K562 (cell line): ENCODE results near the gene SPTBN2. TPM values are rescaled to one million over a fixed set of nuclear protein-coding genes. Genes with fewer than 3 reads are reported as not detected.
A peak's percentile ranks its signal among the peaks of the same experiment; 100 is the strongest.

ENCODE experiments used
- ATAC-seq: fragments of 200-7000 bp; cut with Tn5 transposase; 3 replicates; pipeline ENCODE4 v1.9.1; 2020; ENCODE audit warnings: moderate library complexity
- BruUV-seq: library from RNA; stranded (reverse); fragments of 400-500 nt; replicated peaks from 2 replicates; lab custom pipeline; 2021; lab: Mats Ljungman, UMichigan
- CTCF ChIA-PET: fragments of 300-600 bp; formaldehyde crosslinking; extraction: SDS; loops from one replicate; lab custom pipeline; 2021; ENCODE audit warnings: low intra/inter-chr PET ratio; lab: Yijun Ruan, JAX
- POLR2A ChIA-PET: fragments of 300-600, 350-650 bp; sonication (Branson Sonifier 250); formaldehyde crosslinking; extraction: SDS; loops from one replicate; lab custom pipeline; 2021; ENCODE audit warnings: antibody characterized with exemption, inconsistent platforms; lab: Yijun Ruan, JAX
- DNase-seq, 4 experiments: peaks; one replicate each; pipeline versions ENCODE4 v3.0.0 to v3.0.0-alpha.2; 2011 to 2018; ENCODE audit warnings: low spot score in 3 of 4, mixed read lengths in 3 of 4; ENCODE audit errors: extremely low read depth in 1 of 4
- FAIRE-seq: peaks from 2 replicates; lab custom pipeline; 2011; peaks lifted over from hg19 to GRCh38; lab: Jason Lieb, UNC
- H2AFZ ChIP-seq: 2 replicates; pipeline ENCODE4 v1.6.0; 2011; ENCODE audit warnings: low read depth, low read length, control low read depth, inconsistent platforms
- H3K27ac ChIP-seq: fragments of 200-600 bp; 3 replicates; pipeline ENCODE4 v1.8.0; 2011; ENCODE audit warnings: low read depth, mild to moderate bottlenecking, control low read depth, inconsistent platforms, low read length, moderate library complexity, mixed read lengths; ENCODE audit errors: extremely low read depth
- H3K27me3 ChIP-seq, 2 experiments: fragments of 300-600 bp in 1 of 2; 2 replicates in 1 of 2; 3 replicates in 1 of 2; pipeline versions ENCODE4 v1.6.0 to v1.8.0; 2011; ENCODE audit warnings: inconsistent platforms in 2 of 2, low read length in 2 of 2, mild to moderate bottlenecking in 1 of 2, mixed read lengths in 1 of 2, moderate library complexity in 1 of 2; ENCODE audit not compliant: control insufficient read depth in 2 of 2, insufficient read depth in 2 of 2
- H3K36me3 ChIP-seq: fragments of 300-600 bp; 3 replicates; pipeline ENCODE4 v1.8.0; 2011; ENCODE audit warnings: mild to moderate bottlenecking, low read length, inconsistent platforms; ENCODE audit not compliant: control insufficient read depth, insufficient read depth
- H3K4me1 ChIP-seq, 2 experiments: fragments of 200-600 bp in 1 of 2; replicated peaks in 1 of 2; 2 replicates in 1 of 2; 3 replicates in 1 of 2; pipeline versions ENCODE4 v1.5.1 to v1.8.0; 2011; ENCODE audit warnings: inconsistent platforms in 2 of 2, low read length in 2 of 2, mild to moderate bottlenecking in 1 of 2, mixed read lengths in 1 of 2, moderate library complexity in 1 of 2; ENCODE audit not compliant: control insufficient read depth in 2 of 2, insufficient read depth in 2 of 2
- H3K4me2 ChIP-seq: 2 replicates; pipeline ENCODE4 v1.6.1; 2011; ENCODE audit warnings: low read length, control low read depth, inconsistent platforms, mixed read lengths; ENCODE audit not compliant: insufficient read depth
- H3K4me3 ChIP-seq: fragments of 200-600 bp; sonication (generic), shearing (Covaris generic); 2 replicates; pipeline ENCODE4 v1.5.1; 2016; ENCODE audit warnings: control low read depth, inconsistent platforms
- H3K79me2 ChIP-seq: fragments of 200-600 bp; 3 replicates; pipeline ENCODE4 v1.8.0; 2011; ENCODE audit warnings: low read length, inconsistent platforms; ENCODE audit not compliant: control insufficient read depth, insufficient read depth
- H3K9ac ChIP-seq, 2 experiments: 2 replicates each; pipeline versions ENCODE4 v1.6.0 to v1.6.1; 2011; ENCODE audit warnings: low read depth in 2 of 2, low read length in 2 of 2, control low read depth in 1 of 2, inconsistent platforms in 1 of 2, mild to moderate bottlenecking in 1 of 2, mixed read lengths in 1 of 2; ENCODE audit not compliant: insufficient read depth in 1 of 2
- H3K9me1 ChIP-seq: one replicate; pipeline ENCODE4 v1.6.0; 2011; ENCODE audit warnings: inconsistent platforms, mild to moderate bottlenecking, low read length, moderate library complexity; ENCODE audit not compliant: control insufficient read depth, insufficient read depth
- H3K9me3 ChIP-seq: replicated peaks from 2 replicates; pipeline ENCODE4 v1.5.1; 2011; ENCODE audit warnings: low read depth, low read length, inconsistent platforms; ENCODE audit not compliant: control insufficient read depth, insufficient read depth
- H4K20me1 ChIP-seq: replicated peaks from 2 replicates; pipeline ENCODE4 v1.6.1; 2011; ENCODE audit warnings: low read length, inconsistent platforms, mixed read lengths; ENCODE audit not compliant: control insufficient read depth, insufficient read depth
- CAMTA2 ChIP-seq: fragments of 250-450 bp; sonication (Bioruptor Pico); conservative IDR thresholded peaks from 2 replicates; pipeline ENCODE4 v1.5.1; 2022
- CBX1 ChIP-seq: sonication (generic); IDR thresholded peaks from 2 replicates; pipeline ENCODE4 v1.6.1; 2016; ENCODE audit warnings: antibody characterized with exemption, low read depth, mild to moderate bottlenecking
- GTF2E2 ChIP-seq: fragments of 200-800 bp; sonication (Bioruptor generic); IDR thresholded peaks from 2 replicates; pipeline ENCODE4 v1.6.1; 2016; ENCODE audit warnings: missing genetic modification characterization, missing compliant biosample characterization
- POLR2B ChIP-seq: fragments of 450-650 bp; IDR thresholded peaks from 2 replicates; pipeline ENCODE4 v1.6.1; 2018; ENCODE audit warnings: low read depth; ENCODE audit not compliant: partially characterized antibody
- TCF7L2 ChIP-seq: fragments of 150-350 bp; IDR thresholded peaks from 2 replicates; pipeline ENCODE4 v1.6.1; 2016; ENCODE audit warnings: low read depth, mild to moderate bottlenecking, low read length, moderate library complexity
- WGBS: fragments of 100-300 bp; shearing (Covaris generic); methylation state at CpG from one replicate; pipeline ENCODE4 v1.1.6; 2016; ENCODE audit warnings: low coverage, mixed read lengths; ENCODE audit not compliant: insufficient coverage; ENCODE audit errors: missing lambda C conversion rate; 5-methylcytosine and 5-hydroxymethylcytosine counted together
- in situ Hi-C: fragments of 300-500 bp; cut with MboI; formaldehyde crosslinking; loops from 4 replicates; pipeline ENCODE4 v1.15.0; 2018; ENCODE audit warnings: inconsistent platforms, mixed read lengths
- intact Hi-C: fragments of 100-400 bp; cut with micrococcal nuclease; formaldehyde crosslinking; loops from 2 replicates; pipeline ENCODE4 v1.14.2; 2022
- polyA plus RNA-seq, 8 experiments: library from polyadenylated mRNA; depleted of rRNA in 4 of 8; stranded (reverse) in 5 of 8; unstranded in 3 of 8; fragments of >200 nt; fragmentation: Nextera tagmentation in 2 of 8; fragmentation: Illumina TruSeq in 1 of 8; extraction: Ambion mirVana in 2 of 8; extraction: Trizol in 1 of 8; gene quantifications; 2 replicates each; pipeline versions ENCODE4 v1.2.1 to v1.2.3, GENCODE V29; 2011 to 2014; ENCODE audit warnings: inconsistent platforms in 1 of 8, missing spikeins in 1 of 8
- total RNA-seq, 7 experiments: library from RNA; depleted of rRNA in 6 of 7; stranded (reverse); fragments of >200 nt in 6 of 7; fragmentation: Illumina TruSeq in 2 of 7; extraction: Trizol in 2 of 7; gene quantifications; 2 replicates each; pipeline versions ENCODE4 v1.2.1 to v1.2.3, GENCODE V29; 2011 to 2021; ENCODE audit warnings: low replicate concordance in 1 of 7
- TF ChIP-seq, protein P1 (sequence below): fragments of 200-600 bp; sonication (generic); IDR thresholded peaks from one replicate; pipeline ENCODE4 v1.6.1; 2012; ENCODE audit warnings: mild to moderate bottlenecking, low read depth, low read length, inconsistent platforms
- TF ChIP-seq, protein P2 (sequence below), 2 experiments: fragments of 450-650 bp; IDR thresholded peaks; 2 replicates each; pipeline ENCODE4 v1.6.1; 2018; ENCODE audit warnings: mild to moderate bottlenecking in 2 of 2, low read depth in 1 of 2; ENCODE audit not compliant: partially characterized antibody in 2 of 2

Gene SPTBN2
- total and polyA plus RNA-seq, 9 of the 15 experiments (the other 6 are each of a cell fraction or from before 2014, with no cell fraction given), result 0.38 to 56.5 (median 19.7) TPM

DNA sequence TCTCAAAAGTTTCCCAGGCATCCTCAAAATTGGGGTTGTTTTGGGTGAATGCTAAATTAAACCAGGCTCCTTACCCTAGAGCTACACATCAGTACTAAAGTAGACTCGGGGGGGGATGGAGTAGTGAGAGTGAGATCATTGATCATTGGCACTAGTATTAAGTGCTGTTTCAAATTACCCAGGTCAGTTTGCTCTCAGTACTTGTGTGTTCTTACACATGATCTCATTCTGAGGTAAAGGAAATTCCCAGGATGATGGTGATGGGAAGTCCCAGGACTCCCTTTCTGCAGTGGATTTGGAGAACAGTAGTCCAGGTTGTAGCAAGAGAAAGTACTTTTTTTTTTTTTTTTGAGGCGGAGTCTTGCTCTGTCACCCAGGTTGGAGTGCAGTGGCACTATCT is 78.0 kb downstream of the SPTBN2 start:
- in situ Hi-C loops (no loop called here), intact Hi-C loops (no loop called here)
- ATAC-seq (no peak), DNase-seq (no peak), FAIRE-seq (no peak)
- Histone ChIP-seq H3K4me2 (no peak overlapping the region), H3K27me3 (no peaks in the 10 kb centered on the region), H4K20me1 (peaks cover 13% of the 10 kb centered on the region), H3K9me3 (no peaks in the 10 kb centered on the region), H3K36me3 (peaks cover 60% of the 10 kb centered on the region), H3K4me3 (no peak overlapping the region), H3K9me1 (no peaks in the 10 kb centered on the region), H3K79me2 (peaks cover 79% of the 10 kb centered on the region), H3K4me1 (peaks cover 0 to 9% of the 10 kb centered on the region in 2 experiments; a peak in 2 of 5 replicates), H3K9ac (no peak overlapping the region), H2AFZ (no peak overlapping the region), H3K27ac (no peak overlapping the region)
- 83% methylated on average over 2 of the region's 2 CpGs for WGBS
- no TSS peak for BruUV-seq
- POLR2A ChIA-PET, result interaction anchor here (0.6 to 11.6 kb wide), 4 partner anchors 11 to 132 kb away, joined by 3 to 139 read pairs (median 43); partner anchors contain the start of gene RBM4
- CTCF ChIA-PET, result no interaction called here
- TF ChIP-seq TCF7L2 (no peak), POLR2B (peak; percentile 11), CAMTA2 (CRISPR knock-in tag) (no peak), CBX1 (no peak), GTF2E2 (tag) (no peak)
- TF ChIP-seq, protein P1, sequence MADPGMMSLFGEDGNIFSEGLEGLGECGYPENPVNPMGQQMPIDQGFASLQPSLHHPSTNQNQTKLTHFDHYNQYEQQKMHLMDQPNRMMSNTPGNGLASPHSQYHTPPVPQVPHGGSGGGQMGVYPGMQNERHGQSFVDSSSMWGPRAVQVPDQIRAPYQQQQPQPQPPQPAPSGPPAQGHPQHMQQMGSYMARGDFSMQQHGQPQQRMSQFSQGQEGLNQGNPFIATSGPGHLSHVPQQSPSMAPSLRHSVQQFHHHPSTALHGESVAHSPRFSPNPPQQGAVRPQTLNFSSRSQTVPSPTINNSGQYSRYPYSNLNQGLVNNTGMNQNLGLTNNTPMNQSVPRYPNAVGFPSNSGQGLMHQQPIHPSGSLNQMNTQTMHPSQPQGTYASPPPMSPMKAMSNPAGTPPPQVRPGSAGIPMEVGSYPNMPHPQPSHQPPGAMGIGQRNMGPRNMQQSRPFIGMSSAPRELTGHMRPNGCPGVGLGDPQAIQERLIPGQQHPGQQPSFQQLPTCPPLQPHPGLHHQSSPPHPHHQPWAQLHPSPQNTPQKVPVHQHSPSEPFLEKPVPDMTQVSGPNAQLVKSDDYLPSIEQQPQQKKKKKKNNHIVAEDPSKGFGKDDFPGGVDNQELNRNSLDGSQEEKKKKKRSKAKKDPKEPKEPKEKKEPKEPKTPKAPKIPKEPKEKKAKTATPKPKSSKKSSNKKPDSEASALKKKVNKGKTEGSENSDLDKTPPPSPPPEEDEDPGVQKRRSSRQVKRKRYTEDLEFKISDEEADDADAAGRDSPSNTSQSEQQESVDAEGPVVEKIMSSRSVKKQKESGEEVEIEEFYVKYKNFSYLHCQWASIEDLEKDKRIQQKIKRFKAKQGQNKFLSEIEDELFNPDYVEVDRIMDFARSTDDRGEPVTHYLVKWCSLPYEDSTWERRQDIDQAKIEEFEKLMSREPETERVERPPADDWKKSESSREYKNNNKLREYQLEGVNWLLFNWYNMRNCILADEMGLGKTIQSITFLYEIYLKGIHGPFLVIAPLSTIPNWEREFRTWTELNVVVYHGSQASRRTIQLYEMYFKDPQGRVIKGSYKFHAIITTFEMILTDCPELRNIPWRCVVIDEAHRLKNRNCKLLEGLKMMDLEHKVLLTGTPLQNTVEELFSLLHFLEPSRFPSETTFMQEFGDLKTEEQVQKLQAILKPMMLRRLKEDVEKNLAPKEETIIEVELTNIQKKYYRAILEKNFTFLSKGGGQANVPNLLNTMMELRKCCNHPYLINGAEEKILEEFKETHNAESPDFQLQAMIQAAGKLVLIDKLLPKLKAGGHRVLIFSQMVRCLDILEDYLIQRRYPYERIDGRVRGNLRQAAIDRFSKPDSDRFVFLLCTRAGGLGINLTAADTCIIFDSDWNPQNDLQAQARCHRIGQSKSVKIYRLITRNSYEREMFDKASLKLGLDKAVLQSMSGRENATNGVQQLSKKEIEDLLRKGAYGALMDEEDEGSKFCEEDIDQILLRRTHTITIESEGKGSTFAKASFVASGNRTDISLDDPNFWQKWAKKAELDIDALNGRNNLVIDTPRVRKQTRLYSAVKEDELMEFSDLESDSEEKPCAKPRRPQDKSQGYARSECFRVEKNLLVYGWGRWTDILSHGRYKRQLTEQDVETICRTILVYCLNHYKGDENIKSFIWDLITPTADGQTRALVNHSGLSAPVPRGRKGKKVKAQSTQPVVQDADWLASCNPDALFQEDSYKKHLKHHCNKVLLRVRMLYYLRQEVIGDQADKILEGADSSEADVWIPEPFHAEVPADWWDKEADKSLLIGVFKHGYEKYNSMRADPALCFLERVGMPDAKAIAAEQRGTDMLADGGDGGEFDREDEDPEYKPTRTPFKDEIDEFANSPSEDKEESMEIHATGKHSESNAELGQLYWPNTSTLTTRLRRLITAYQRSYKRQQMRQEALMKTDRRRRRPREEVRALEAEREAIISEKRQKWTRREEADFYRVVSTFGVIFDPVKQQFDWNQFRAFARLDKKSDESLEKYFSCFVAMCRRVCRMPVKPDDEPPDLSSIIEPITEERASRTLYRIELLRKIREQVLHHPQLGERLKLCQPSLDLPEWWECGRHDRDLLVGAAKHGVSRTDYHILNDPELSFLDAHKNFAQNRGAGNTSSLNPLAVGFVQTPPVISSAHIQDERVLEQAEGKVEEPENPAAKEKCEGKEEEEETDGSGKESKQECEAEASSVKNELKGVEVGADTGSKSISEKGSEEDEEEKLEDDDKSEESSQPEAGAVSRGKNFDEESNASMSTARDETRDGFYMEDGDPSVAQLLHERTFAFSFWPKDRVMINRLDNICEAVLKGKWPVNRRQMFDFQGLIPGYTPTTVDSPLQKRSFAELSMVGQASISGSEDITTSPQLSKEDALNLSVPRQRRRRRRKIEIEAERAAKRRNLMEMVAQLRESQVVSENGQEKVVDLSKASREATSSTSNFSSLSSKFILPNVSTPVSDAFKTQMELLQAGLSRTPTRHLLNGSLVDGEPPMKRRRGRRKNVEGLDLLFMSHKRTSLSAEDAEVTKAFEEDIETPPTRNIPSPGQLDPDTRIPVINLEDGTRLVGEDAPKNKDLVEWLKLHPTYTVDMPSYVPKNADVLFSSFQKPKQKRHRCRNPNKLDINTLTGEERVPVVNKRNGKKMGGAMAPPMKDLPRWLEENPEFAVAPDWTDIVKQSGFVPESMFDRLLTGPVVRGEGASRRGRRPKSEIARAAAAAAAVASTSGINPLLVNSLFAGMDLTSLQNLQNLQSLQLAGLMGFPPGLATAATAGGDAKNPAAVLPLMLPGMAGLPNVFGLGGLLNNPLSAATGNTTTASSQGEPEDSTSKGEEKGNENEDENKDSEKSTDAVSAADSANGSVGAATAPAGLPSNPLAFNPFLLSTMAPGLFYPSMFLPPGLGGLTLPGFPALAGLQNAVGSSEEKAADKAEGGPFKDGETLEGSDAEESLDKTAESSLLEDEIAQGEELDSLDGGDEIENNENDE, result no peak
- TF ChIP-seq, protein P2, sequence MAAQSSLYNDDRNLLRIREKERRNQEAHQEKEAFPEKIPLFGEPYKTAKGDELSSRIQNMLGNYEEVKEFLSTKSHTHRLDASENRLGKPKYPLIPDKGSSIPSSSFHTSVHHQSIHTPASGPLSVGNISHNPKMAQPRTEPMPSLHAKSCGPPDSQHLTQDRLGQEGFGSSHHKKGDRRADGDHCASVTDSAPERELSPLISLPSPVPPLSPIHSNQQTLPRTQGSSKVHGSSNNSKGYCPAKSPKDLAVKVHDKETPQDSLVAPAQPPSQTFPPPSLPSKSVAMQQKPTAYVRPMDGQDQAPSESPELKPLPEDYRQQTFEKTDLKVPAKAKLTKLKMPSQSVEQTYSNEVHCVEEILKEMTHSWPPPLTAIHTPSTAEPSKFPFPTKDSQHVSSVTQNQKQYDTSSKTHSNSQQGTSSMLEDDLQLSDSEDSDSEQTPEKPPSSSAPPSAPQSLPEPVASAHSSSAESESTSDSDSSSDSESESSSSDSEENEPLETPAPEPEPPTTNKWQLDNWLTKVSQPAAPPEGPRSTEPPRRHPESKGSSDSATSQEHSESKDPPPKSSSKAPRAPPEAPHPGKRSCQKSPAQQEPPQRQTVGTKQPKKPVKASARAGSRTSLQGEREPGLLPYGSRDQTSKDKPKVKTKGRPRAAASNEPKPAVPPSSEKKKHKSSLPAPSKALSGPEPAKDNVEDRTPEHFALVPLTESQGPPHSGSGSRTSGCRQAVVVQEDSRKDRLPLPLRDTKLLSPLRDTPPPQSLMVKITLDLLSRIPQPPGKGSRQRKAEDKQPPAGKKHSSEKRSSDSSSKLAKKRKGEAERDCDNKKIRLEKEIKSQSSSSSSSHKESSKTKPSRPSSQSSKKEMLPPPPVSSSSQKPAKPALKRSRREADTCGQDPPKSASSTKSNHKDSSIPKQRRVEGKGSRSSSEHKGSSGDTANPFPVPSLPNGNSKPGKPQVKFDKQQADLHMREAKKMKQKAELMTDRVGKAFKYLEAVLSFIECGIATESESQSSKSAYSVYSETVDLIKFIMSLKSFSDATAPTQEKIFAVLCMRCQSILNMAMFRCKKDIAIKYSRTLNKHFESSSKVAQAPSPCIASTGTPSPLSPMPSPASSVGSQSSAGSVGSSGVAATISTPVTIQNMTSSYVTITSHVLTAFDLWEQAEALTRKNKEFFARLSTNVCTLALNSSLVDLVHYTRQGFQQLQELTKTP (IDR thresholded peaks at IDR 0.05; ENCODE audit: low read depth in 1 of 2, partially characterized antibody in 2 of 2), result no peak
